ENCODE results near the gene HLX.

The HLX gene

DNA sequence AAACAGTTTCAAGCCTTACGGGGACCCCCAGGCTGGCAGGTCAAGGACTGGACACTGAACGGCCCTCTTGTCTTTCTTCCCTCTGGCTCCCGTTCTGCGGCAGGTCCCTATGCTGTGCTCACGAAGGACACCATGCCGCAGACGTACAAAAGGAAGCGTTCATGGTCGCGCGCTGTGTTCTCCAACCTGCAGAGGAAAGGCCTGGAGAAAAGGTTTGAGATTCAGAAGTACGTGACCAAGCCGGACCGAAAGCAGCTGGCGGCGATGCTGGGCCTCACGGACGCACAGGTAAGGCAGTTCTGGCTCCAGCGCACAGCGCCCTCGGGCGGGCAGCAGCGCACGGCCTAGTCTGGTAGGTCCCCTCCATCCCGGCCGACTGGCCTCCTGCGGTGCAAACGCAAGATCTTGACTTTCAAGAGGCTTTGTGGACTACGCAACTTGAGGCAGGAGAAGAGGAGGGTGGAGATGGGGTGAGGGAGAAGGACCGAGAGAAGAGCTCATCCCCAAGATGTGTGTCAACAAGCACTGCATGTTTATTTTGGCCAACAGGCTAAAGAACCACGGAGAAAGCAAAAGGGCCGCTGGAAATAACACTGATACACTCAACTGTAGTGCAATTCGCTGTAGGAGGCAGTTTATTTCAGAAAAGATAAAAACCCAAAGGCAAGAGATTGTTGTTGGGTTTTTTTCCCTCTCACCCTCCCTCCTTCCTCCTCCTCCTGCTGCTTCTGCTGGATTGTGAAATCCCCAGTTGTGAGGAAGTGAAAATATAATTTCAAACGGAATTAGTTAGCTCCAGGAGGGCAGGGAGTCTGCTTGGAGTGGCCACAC lies 3.0 kb downstream of the HLX start:
- no peak for DNase-seq

DNA sequence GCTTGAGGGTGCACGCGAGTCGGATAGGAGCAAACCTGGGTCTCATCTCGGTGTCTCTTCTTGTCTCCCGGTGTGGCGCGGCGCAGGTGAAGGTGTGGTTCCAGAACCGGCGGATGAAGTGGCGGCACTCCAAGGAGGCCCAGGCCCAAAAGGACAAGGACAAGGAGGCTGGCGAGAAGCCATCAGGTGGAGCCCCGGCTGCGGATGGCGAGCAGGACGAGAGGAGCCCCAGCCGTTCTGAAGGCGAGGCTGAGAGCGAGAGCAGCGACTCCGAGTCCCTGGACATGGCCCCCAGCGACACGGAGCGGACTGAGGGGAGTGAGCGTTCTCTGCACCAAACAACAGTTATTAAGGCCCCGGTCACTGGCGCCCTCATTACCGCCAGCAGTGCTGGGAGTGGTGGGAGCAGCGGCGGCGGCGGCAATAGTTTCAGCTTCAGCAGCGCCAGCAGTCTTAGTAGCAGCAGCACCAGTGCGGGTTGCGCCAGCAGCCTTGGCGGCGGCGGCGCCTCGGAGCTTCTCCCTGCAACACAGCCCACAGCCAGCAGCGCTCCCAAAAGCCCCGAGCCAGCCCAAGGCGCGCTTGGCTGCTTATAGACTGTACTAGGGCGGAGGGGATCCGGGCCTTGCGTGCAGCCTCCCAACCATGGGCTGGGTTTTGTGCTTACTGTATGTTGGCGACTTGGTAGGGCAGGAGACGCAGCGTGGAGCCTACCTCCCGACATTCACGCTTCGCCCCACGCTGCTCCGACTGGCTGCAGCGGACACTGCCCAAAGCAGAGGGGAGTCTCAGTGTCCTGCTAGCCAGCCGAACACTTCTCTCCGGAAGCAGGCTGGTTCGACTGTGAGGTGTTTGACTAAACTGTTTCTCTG lies 5.1 kb downstream of the HLX start:
- no peak for DNase-seq

DNA sequence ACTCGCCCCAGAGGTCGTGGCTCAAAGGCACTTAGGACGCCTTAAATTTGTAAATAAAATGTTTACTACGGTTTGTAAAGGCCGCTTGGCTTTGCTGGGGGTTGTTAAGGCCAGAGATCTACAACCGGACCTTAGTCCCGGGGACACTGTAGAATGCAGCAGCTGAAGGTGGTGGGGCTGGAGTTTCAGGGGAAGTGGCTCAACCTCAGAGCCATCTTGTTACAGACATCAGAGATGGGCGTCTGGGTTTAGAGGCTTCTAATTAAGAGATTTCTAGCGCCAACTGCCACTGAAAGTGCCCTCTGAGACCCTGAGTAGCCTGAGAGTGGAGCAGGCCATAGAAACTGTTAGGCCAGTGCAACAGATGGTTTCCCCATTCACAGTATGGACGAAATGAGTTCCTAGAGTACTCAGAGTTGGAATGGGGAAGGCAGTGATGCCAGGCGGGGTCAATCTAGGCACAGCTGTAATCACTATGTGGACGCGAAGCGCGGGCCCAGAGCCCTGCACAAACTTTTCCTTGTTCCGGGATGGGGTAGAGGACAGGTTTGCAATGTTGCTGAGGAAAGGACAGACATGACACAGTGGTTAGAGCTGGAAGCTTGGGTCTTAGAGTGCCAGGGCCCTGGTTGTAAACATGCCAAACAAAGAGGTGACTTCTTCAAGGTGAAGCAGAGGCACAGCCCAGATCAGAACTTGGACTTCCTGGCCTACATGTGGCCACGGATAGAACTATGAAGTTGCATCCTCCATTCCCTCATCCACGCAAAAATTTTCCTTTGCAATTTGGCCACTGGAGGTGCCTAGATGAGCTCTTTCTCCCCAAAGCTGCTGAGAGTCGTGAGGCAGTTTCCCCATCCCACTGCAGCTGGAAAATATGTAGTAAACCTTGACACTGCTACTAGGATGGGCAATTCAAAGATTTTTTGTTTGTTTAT lies 6.0 kb downstream of the HLX start:
- DNase-seq = no peak

DNA sequence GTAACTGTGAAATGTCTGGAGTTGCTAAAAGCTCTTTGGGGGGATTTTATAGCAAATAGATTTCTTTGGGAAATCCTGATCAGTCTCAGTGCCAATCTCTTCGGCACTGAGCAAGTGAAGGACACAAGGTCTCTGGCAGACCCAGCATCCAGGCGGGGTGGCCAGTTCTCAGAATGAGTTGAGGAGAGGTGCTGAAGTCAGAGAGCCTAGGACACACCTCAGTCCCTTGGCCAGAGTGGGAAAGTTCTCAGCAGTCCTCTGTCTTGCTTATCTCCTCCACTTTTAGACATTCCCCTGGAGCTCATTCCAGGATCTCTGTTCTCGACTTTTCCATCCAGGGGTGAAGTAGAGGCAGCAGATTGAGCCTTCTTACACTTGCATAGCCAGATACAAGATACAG lies 6.7 kb downstream of the HLX start:
- DNase-seq = no peak

DNA sequence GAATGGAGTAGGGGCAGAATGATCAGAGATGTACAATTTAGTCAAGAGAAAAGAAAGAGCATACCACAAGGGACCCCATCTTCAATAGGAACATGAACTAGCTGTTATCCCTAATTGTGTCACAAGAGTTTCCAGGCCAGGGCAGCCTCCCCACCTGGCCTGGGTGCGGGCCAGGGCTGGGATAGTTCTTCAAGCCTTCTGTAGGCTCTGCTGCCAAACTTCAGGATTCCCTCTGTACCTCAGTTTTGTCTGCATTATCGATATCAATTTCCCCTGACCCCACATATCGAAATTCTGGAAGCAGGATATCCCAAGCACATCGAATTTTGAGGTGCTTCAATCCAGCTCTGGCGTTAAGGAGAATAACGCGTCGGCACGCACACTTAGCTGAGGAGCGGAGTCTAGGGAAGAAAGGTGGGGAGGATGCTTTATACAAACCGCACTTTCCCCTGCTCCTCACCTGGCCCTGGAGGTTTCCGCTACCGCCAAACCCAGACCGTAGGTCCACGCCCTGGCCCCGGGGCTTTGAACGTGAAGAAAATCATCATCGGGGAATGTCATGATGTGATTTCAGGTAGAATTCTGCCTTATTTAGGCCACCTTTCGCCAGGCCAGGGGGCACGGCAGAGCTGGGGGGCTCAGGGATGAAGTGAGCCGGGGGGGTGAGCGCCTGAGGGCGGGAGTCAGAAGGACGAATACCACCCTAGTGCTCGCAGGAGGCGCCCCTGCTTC lies 7.4 kb downstream of the HLX start:
- no peak for DNase-seq

DNA sequence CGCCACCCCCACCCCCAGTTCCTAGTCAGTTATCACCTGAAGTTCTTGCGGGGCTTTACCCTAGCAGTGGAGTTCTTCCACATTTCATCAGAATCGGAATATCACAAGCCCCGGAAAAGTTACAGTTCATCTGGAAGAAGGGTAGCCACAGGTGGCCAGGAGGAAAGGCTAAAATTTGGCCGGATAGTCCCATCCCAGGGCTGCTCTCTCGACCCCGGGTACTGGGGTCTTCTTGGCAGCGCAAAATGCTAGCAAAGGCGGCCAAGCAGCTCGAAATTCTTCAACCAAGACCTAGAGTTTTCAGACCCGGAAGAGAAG lies 7.9 kb downstream of the HLX start:
- no peak for DNase-seq

DNA sequence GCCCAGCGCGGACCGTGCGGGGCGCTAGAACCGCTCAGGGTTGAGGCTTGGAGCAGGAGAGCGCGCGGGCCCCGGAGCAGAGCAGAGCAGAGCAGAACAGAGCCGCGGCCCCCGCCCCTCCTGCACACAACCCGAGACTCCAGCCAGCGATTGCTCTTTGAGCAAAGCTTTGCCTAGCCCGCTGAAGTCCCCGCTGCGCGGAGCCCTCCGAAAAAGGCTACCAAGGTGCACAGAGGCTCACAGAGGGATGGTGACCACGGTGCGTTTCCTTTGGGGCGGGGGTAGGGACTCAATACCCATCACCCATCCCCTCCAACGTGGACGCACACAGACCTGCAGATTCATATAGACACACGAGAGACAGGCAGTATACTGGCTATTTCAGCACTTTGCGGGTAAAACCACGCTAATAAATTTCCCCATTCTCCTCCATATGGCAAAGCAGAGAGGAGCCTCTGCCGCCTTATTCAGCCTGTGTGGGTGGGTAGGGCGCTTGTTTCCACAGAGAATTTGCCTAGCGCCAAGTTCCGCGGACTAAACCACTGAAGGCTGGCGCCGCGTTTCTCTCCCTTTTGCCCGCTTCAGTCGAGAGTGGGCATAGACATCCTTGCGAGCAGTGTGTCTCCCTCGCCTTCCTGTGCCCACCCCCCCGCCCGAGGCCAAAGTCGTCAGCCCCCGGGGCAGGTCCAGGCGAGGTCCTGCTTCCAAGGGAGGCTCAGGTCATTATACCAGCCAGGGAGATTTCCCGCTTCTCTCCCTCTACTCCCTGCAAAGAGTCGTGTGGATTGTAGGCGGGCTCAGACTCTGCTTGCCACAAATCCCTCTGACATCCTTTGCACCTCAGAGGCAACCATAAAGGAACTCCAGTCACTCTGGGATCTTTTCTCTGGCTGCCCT lies 8.5 kb downstream of the HLX start:
- no peak for DNase-seq

DNA sequence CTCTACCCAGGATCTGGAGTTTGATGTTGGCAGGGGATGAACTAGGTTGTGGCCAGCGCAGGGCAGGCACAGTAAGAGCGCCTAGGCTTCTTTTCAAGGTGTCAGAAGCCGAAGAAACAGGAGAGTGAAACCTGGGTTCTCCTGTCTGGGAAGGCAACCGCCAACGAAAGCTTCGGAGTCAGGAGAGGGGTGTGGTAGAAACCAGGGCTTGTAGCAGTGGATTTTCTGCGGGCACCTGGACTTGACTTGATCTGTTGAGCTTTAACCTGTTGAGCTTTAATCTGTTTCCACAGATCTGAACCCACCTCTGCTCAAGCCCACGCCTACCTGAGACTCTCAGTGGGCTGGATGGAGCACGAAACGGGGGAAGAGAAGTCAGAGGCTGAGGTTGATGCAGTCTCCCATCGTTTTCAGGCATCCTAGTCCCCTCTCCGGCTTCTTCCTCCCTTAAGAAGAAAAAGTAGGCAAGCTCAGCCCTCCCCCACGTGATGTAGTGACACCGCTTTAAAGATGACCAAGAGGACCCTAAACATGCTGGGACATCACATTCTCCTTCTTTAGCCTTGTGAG lies 9.3 kb downstream of the HLX start:
- no peak for DNase-seq

DNA sequence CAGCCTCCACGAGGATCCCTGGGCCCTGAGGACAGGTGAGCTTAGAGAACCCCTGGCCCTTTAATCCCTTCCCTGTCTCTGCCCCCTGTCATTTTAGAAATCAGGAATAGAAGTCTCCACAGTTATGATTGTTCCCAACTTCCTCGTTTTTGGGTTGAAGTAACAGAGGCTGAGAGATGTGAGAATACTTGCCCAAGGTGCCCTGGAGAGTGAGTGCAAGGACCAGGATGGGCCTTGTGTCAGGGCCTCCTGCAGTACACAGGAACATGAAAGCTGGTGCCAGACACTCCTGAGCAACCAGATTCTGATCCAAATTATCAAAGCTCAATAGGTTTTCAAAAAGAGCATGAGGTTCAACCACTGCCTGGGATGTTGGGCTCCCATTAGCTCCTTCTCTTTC lies 10.1 kb downstream of the HLX start:
- no peak for DNase-seq

DNA sequence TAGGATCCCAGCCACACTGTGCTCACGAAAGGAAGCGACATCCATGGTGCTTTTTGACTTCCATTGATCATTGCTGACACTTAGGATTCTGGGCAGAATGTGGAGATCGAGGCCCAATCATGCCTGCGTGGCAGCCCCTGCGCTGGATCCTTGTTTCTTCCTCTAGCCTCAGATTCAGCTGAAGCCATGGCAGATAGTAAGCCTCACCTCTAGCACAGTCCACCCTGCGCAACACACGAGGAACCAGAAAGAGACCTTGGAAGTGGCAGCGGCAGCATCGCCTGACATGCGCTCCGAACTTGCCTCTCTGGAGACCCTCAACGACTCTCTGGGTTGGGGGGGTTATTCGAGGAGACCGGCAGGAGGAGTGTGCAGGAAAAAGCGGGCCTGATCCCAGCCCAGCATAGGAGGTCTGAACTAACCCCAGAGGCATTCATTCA lies 10.6 kb downstream of the HLX start:
- DNase-seq = no peak

DNA sequence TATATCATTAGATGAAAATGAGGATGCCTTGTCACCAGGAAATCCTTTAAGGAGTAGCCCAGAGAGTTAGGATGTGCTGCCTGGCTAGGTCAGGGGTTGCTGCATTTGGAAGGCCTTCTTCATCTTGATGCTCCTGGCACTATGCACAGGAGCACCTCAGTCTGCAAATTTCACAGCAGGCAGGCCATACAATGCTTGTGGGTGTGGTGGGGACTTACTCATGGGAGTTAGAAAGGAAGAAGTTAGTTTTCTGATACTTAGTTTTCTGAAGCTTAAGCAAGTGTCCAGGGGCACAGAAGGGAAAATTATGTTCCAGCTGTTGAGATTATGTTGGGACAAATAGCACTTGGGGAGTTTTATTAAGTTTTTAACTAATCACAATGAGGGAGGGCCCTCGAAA lies 11.4 kb downstream of the HLX start:
- DNase-seq = no peak

DNA sequence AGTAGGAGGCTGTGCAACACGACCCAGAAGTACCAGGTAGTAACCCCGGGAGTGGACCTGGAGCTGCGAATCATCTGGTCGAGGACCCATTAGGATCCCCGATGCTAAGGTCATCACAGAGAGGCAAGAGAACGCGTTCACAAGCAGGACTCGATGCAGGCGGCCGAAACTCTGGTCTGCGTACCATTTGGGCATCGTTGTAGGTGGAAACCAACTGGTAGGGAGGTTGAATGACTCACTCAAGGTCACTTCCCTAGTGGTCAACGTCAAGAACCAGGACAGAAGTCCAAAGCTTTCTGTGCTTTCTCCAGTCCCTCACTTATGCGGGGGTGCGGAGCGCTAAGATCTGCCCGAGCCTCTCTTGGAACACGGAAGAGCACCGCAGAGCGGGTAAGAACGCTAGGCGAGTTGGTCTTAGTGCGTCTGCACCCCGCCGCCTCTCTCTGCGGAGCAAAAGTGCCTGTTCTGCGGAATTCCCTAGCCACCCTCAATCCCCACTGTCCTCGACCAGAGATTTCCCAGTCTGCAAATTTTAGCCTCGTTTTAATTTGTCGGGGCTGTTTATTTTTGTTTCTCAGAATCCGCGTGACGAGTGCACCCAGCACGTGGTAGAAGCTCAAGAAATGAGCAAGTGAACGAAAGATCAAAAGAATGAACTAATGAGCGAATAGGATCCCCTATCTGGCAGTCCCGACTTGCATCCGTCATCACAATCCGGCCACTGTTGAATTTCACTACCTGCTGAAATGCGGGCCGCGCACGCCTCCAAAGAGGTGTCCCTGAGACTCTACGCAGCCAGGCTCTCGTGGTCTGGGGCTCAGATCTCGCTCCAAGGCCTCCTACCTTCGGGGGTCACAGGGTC lies 12.2 kb downstream of the HLX start:
- no peak for DNase-seq

DNA sequence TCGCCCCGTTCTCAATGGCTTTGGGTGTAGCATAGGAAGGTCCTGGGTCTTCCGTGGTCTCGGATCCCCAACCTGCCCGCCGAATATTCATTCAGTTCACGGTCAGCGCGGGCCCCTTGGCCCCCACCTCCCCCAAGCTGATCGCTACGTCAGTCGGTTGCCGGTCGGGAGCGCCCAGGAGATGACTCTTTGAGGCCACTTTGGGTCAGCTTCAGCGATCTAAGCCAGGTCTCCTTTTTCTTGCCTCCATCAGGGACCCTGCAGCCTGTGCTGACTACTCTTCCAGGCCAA lies 12.8 kb downstream of the HLX start:
- no peak for DNase-seq

DNA sequence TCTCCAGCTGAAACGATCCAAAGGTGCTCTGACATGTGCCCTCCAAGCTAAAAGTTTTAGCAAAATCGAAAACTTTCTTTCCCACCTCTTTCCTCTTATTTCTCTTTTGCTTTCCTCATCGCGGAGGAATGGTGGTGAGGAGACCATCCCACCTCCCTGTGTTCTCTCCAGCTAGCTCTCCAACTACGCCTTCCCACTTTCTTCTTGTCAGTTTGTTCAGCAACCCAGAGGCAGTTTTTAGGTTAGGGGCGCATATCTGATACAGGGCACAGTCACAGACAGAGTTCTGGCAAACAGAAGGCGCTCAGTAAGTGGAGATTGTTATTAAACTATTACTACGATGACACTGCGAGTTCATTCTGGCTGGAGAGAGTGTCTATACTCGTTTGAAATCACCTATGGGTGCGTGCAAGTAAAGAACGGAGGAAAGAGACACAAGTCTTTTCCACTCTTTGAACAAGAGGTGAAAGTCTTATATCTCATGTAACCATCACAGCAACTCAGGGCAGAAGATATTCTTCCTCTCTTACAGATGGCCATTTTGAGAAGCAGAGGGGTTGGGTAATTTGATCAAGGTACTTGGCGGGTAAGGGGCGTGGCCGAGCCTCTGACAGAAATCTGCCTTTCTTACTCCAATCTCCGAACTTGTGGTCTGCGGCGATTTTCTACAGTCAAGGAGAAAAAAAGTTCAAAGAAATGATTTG lies 13.9 kb downstream of the HLX start:
- no peak for DNase-seq

DNA sequence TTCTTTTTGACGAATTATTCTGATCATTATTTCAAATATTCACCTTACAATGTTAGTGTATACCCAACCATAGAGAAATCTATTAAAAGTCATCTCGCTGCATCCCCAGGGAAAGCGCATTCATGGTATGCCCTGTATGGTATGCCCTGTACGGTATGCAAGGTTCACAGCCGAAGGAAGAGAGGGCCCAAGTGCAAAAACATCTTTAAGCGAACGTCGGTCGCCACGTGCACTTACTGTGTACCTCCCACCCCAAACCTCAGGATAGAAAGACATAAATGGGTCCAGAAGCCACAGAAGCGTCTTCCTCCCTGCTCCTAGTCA lies 14.4 kb downstream of the HLX start:
- DNase-seq = no peak

DNA sequence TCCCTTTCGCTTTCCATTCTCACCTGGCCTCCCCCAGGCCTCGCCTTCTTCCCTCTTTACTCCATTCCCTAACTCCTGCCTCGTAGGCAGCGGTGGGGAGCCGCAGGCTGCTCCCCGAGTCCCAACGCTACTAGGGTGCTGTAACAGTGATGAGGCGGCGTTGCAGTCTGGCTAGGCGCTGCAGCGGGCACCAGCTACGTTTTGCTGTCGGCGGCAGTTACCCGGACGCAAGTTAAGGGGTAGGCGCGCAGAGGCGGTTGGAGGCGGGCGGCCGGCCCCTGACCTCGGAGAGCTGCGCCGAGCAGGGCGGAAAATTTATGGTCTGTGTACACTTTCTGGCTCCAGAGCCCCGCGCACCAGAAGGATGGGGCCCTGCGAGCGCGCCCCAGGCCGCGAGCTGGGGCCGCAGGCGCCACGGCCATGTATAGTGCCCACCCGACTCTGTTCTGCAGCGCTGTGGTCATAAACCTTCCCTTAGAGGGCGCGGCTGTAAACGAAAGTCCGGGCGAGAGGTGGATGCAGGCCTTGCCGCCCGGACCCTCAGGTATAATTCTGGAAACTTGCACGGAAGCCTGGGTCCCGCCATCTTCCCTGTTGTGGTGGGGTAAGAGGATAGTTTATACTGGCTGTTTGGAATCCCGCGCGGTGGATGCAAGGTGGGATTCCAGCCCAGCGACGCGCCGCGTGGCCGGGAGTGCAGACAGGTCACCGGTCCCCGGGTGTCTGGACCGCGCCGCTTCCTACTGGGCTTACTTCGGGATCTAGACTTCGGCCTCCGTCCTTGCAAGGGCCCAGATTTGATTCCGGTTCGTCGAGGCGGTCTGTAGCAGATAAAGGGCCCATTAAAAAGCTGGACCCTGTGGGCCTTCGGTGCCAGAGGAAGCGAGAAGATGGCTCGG lies 15.0 kb downstream of the HLX start:
- DNase-seq = no peak

DNA sequence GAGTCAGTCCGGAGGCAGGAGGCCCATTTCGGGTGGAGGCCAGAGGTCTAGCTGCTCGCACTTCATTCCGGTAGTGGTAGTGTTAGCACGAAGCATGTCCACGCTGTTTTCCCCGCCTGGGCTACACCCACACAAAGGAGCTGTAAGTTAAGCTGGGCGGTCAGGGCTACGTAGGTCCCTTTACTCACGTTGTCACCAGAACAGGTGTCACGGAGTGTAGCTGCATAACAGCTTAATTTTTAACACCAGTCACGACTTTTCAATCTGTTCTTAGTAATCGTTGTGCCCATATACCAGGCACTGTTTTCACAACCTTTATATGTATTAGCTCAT lies 15.6 kb downstream of the HLX start:
- no peak for DNase-seq

DNA sequence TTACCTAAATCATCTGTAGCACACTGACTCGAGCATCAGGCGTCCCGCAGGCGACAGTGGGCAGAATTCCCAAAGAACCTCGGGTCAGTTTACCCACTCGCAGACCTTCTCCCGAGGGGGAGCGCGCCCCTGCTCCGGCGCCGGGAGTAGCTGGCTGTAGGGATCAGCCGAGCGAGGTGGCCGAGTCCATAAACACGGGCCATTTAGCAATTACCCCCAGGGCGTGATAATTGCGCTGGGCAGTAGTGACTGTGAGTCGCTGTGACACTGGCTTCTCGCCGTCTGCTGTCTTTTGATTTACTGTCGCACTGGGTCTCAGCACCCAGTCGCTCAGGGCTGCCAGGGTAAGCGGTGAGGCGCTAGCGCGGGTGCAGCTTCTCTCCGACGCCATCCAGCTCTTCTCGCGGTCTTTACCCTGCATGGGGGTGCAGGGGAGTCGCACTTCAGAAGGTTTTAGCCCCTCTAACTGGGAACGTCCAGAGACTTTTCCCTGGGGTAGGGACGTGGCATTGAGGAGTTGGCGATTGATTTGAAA lies 16.2 kb downstream of the HLX start:
- DNase-seq = no peak

DNA sequence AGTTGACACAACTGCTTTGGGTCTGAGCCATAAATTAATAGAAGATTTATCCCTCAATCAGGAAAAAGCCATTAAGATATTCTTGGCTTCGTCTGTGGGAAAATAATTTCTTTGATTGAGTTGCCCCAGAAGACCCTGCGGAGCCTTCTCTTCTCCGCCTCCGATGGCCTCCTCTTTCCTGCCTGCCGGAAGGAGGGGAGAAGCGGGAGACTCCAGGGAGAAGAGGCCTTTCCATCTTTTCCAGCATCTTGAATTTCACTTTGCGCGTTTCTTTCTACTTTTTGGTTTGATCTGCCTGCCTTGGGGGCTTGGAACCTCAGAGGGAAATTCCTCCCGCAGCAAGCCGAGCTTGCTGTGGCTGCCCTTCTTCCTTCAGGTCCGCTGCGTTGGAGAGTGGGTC lies 16.8 kb downstream of the HLX start:
- no peak for DNase-seq
